ENCODE results near the gene CCL26. TPM values are rescaled to one million over a fixed set of nuclear protein-coding genes. Genes with fewer than 3 reads are reported as not detected.
A peak's percentile ranks its signal among the peaks of the same experiment; 100 is the strongest.
"Not testable (repeated sequence)": the region's sequence is repeated elsewhere in the genome, so short reads cannot be mapped to it uniquely, and the experiment has no call there.

CCL26 gene
- total and polyA plus RNA-seq, 4 donors = 0.09 to 0.33 TPM; not detected in 2

- Histone ChIP-seq H3K27ac (ENCODE audit: low read depth in 1 of 2, low read length in 2 of 2) (no peak overlapping the region), H3K9ac (ENCODE audit: low read depth in 1 of 2, low read length in 2 of 2) (no peak overlapping the region), H3K4me1 (ENCODE audit: control insufficient read depth in 4 of 4, insufficient read depth in 4 of 4, low read length in 3 of 4) (peaks cover 0 to 3% (median 0%) of the 10 kb centered on the region in 4 donors), H3K36me3 (ENCODE audit: control insufficient read depth in 4 of 4, insufficient read depth in 3 of 4, low read depth in 1 of 4, low read length in 3 of 4) (no peaks in the 10 kb centered on the region), H3K9me3 (ENCODE audit: control insufficient read depth in 4 of 4, low read length in 3 of 4) (no peaks in the 10 kb centered on the region), H3K4me3 (ENCODE audit: low read depth in 1 of 3, low read length in 3 of 3) (no peak overlapping the region), H3K27me3 (ENCODE audit: control insufficient read depth in 4 of 4, insufficient read depth in 4 of 4, low read length in 3 of 4) (no peaks in the 10 kb centered on the region)
- TF ChIP-seq SP1 (IDR thresholded peaks at IDR 0.05) (no peak), TAF1 (conservative IDR thresholded peaks at IDR 0.05) (no peak), HNF4G (IDR thresholded peaks at IDR 0.05) (no peak), EGR1 (IDR thresholded peaks at IDR 0.05; ENCODE audit: low read depth in 2 of 2) (no peak), FOXA1 (IDR thresholded peaks at IDR 0.05) (no peak), YY1 (IDR thresholded peaks at IDR 0.05) (no peak), RAD21 (IDR thresholded peaks at IDR 0.05) (peak in 1 of 2 donors; percentile 49)
- TF ChIP-seq, protein P1, sequence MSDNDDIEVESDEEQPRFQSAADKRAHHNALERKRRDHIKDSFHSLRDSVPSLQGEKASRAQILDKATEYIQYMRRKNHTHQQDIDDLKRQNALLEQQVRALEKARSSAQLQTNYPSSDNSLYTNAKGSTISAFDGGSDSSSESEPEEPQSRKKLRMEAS (IDR thresholded peaks at IDR 0.05) = no peak
- 73% methylated on average over 12 of the region's 12 CpGs for WGBS
- DNase-seq (ENCODE audit: low spot score) = no peak
Measured at GRCh38 chr7:75776295-75776971, 4.4 kb upstream of the CCL26 start.

DNA sequence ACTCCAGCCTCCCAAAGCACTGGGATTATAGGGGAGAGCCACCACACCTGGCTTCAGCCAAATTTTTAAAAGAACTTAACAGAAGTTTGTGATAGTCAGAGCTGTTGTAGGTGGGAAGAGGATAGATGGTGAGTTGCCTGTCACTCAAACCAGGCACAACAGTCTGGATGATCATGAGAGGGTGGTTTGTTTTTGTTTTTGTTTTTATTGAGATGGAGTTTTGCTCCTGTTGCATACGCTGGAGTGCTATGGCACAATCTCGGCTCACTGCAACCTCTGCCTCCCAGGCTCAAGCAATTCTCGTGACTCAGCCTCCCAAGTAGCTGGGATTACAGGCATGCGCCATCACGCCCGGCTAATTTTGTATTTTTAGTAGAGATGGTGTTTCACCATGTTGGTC is 1.9 kb upstream of the CCL26 start:
- H3K9me3 ChIP-seq (ENCODE audit: control insufficient read depth in 4 of 4, low read length in 3 of 4); DNase-seq (ENCODE audit: low spot score); H3K4me3 ChIP-seq (ENCODE audit: low read depth in 1 of 3, low read length in 3 of 3); H3K9ac ChIP-seq (ENCODE audit: low read depth in 1 of 2, low read length in 2 of 2); H3K27me3 ChIP-seq (ENCODE audit: control insufficient read depth in 4 of 4, insufficient read depth in 4 of 4, low read length in 3 of 4); H3K27ac ChIP-seq (ENCODE audit: low read depth in 1 of 2, low read length in 2 of 2); H3K4me1 ChIP-seq (ENCODE audit: control insufficient read depth in 4 of 4, insufficient read depth in 4 of 4, low read length in 3 of 4); H3K36me3 ChIP-seq (ENCODE audit: control insufficient read depth in 4 of 4, insufficient read depth in 3 of 4, low read depth in 1 of 4, low read length in 3 of 4): not testable (repeated sequence)
- 96% methylated on average over 6 of the region's 6 CpGs for WGBS

- no peak for DNase-seq (ENCODE audit: low spot score)
- Histone ChIP-seq H3K4me1 (ENCODE audit: control insufficient read depth in 4 of 4, insufficient read depth in 4 of 4, low read length in 3 of 4) (peaks cover 0 to 2% (median 0%) of the 10 kb centered on the region in 4 donors), H3K27ac (ENCODE audit: low read depth in 1 of 2, low read length in 2 of 2) (no peak overlapping the region), H3K9me3 (ENCODE audit: control insufficient read depth in 4 of 4, low read length in 3 of 4) (no peaks in the 10 kb centered on the region), H3K9ac (ENCODE audit: low read depth in 1 of 2, low read length in 2 of 2) (no peak overlapping the region), H3K27me3 (ENCODE audit: control insufficient read depth in 4 of 4, insufficient read depth in 4 of 4, low read length in 3 of 4) (no peaks in the 10 kb centered on the region), H3K36me3 (ENCODE audit: control insufficient read depth in 4 of 4, insufficient read depth in 3 of 4, low read depth in 1 of 4, low read length in 3 of 4) (no peaks in the 10 kb centered on the region), H3K4me3 (ENCODE audit: low read depth in 1 of 3, low read length in 3 of 3) (no peak overlapping the region)
- no peak for TF ChIP-seq HNF4G (IDR thresholded peaks at IDR 0.05)
- no peak for TF ChIP-seq TAF1 (conservative IDR thresholded peaks at IDR 0.05)
- TF ChIP-seq NR2F2 (IDR thresholded peaks at IDR 0.05) = no peak
- TF ChIP-seq EGR1 (IDR thresholded peaks at IDR 0.05; ENCODE audit: low read depth in 2 of 2) = no peak
- TF ChIP-seq ZBTB33 (IDR thresholded peaks at IDR 0.05) = no peak
- TF ChIP-seq YY1 (IDR thresholded peaks at IDR 0.05) = no peak
- TF ChIP-seq REST (IDR thresholded peaks at IDR 0.05) = no peak
- TF ChIP-seq SP1 (IDR thresholded peaks at IDR 0.05) = no peak
- no peak for TF ChIP-seq CTCF (IDR thresholded peaks at IDR 0.05; ENCODE audit: low read depth, low read length, missing input control)
- no peak for TF ChIP-seq RAD21 (IDR thresholded peaks at IDR 0.05)
- TF ChIP-seq ATF3 (IDR thresholded peaks at IDR 0.05) = no peak
- TF ChIP-seq JUND (IDR thresholded peaks at IDR 0.05) = no peak
- no peak for TF ChIP-seq GABPA (IDR thresholded peaks at IDR 0.05 in 1 of 2, conservative IDR thresholded peaks at IDR 0.05 in 1 of 2)
- TF ChIP-seq, protein P1 (IDR thresholded peaks at IDR 0.05) = no peak
- TF ChIP-seq FOXA2 (IDR thresholded peaks at IDR 0.05) = no peak
- TF ChIP-seq FOXA1 (IDR thresholded peaks at IDR 0.05) = no peak
- TF ChIP-seq RXRA (IDR thresholded peaks at IDR 0.05) = no peak
- 95% methylated on average over 1 of the region's 1 CpG for WGBS
Measured at GRCh38 chr7:75771224-75771623, 787 bp downstream of the CCL26 start.

All from liver (tissue), 9 donors.